C4-2B (cell line): ENCODE results near the gene SERPINA6.

Experiments used
- CTCF ChIP-seq: fragments of 450-650 bp; conservative IDR thresholded peaks from 2 replicates; pipeline ENCODE4 v1.5.1; 2017; ENCODE audit warnings: mild to moderate bottlenecking
- ZFX ChIP-seq: fragments of 450-650 bp; IDR thresholded peaks from 2 replicates; pipeline ENCODE4 v1.6.1; 2017

DNA sequence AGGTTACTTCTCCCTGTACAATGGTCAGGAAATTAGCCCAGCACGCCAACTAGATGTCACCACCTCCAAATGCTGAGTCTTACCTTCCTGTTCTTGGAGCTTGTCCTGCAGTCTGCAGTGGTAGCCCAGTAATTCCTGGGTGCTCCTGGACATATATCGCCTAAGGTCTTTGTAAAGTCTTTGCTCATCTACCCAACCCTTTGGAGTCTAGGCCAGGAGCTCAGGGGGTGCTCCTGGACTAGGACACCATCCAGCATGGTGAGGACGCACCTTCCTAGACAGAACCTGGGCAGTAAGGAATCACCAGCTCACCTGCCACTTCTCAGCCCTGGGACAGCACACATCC lies 30.6 kb downstream of the SERPINA6 start:
- TF ChIP-seq CTCF (no peak), ZFX (no peak)
